ENCODE results near the gene GAL3ST2. TPM values are rescaled to one million over a fixed set of nuclear protein-coding genes. Genes with fewer than 3 reads are reported as not detected.

The GAL3ST2 gene
- total RNA-seq, 4 donors from 2014 or later = 2.7 TPM; not detected in 3

DNA sequence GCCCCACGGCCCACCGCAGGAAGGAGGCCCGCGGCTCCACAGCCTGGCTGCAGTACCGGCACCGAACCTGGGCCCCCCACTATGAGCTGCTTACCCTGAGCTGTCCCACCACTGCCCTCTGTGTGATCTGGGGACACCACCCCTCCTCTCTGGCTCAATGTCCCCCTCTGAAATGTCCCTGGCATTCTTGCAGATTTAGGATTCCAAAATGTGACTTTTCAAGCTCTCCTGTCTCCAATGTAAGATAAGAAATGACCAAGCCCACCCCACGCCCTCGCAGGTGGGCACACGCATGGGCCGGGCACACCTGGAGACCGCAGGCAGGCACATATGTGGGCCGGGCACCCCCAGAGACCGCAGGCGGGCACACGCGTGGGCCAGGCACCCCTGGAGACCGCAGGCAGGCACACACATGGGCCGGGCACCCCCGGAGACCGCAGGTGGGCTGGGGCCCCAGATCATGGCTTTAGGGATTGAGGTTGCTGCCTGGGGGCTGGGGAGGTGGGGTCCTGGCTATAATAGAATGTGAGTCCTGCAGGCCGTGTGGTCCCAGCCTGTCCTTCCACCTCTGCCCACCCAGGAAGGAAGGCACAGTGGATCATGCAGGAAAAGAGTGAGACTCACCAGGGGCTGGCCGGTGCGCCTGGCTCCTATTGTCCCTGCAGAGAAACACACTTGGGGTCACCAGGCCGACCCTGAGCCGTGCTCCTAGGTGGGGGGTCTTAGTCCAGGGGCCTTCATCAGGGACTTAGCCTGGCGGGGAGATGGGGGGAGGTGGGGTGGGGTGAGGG, 74.9 kb downstream of the GAL3ST2 start:
- H3K27ac ChIP-seq (replicated peaks in 1 of 4) = no peak overlapping the region
- no peaks in the 10 kb centered on the region for H3K9me3 ChIP-seq
- peaks cover 0 to 16% (median 6%) of the 10 kb centered on the region in 4 donors for H3K4me1 ChIP-seq
- no peak for DNase-seq (ENCODE audit: extremely low spot score)
- 90% methylated on average over 12 of the region's 26 CpGs for WGBS
- H3K4me3 ChIP-seq = no peak overlapping the region
- H3K36me3 ChIP-seq = no peaks in the 10 kb centered on the region
- H3K27me3 ChIP-seq = no peaks in the 10 kb centered on the region
- TF ChIP-seq POLR2A (IDR thresholded peaks at IDR 0.05; ENCODE audit: low read depth) (no peak), POLR2AphosphoS5 (IDR thresholded peaks at IDR 0.05) (no peak), EP300 (IDR thresholded peaks at IDR 0.05) (no peak)
- TF ChIP-seq, protein P1, sequence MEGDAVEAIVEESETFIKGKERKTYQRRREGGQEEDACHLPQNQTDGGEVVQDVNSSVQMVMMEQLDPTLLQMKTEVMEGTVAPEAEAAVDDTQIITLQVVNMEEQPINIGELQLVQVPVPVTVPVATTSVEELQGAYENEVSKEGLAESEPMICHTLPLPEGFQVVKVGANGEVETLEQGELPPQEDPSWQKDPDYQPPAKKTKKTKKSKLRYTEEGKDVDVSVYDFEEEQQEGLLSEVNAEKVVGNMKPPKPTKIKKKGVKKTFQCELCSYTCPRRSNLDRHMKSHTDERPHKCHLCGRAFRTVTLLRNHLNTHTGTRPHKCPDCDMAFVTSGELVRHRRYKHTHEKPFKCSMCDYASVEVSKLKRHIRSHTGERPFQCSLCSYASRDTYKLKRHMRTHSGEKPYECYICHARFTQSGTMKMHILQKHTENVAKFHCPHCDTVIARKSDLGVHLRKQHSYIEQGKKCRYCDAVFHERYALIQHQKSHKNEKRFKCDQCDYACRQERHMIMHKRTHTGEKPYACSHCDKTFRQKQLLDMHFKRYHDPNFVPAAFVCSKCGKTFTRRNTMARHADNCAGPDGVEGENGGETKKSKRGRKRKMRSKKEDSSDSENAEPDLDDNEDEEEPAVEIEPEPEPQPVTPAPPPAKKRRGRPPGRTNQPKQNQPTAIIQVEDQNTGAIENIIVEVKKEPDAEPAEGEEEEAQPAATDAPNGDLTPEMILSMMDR (IDR thresholded peaks at IDR 0.05) = no peak
- intact Hi-C loops (cut with DNase I) = no loop called here

- 87% methylated on average over 21 of the region's 39 CpGs for WGBS
- Histone ChIP-seq H3K27ac (replicated peaks in 1 of 4) (no peak overlapping the region), H3K4me3 (no peak overlapping the region), H3K9me3 (no peaks in the 10 kb centered on the region), H3K27me3 (no peaks in the 10 kb centered on the region), H3K36me3 (no peaks in the 10 kb centered on the region), H3K4me1 (peaks cover 0 to 16% (median 6%) of the 10 kb centered on the region in 4 donors)
- intact Hi-C loops (cut with DNase I) = no loop called here
- no peak for DNase-seq (ENCODE audit: extremely low spot score)
- TF ChIP-seq, protein P1 (IDR thresholded peaks at IDR 0.05) = no peak
- TF ChIP-seq POLR2A (IDR thresholded peaks at IDR 0.05; ENCODE audit: low read depth) (no peak), EP300 (IDR thresholded peaks at IDR 0.05) (no peak), POLR2AphosphoS5 (IDR thresholded peaks at IDR 0.05) (no peak)
Measured at GRCh38 chr2:241852116-241852980, 75.7 kb downstream of the GAL3ST2 start.

DNA sequence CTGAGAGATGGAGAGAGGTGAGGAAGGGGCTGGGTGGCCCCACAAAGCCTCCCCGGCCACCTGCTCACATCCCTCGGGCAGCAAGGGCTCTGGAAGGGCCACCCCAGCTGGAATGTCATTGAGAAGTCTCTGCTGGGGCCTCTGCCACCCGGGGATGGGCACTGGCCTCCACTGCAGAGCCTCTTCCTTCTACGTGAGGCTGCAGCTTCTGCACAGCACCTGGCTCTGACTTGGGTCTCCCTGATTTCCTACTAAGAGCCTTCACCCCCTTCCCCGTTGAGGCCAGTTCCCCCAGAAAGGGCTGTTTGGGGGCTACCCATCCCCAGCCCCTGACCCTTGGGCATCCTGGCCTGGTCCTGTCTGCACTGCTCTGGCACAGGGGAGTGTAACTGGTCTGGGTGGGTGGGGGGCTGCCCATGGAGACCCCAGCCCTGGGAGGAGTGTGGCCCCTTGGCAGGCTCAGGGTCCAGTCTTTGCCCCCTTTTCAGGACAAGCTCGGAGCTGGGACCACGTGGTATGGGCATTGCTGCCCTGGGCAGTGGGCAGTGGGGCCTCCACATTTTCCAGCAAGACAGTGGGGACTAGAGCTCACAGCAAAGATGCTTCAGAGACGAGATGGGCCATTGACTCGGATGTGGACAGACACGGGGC, 76.5 kb downstream of the GAL3ST2 start:
- no peak overlapping the region for H3K4me3 ChIP-seq
- H3K27ac ChIP-seq (replicated peaks in 1 of 4) = no peak overlapping the region
- no peaks in the 10 kb centered on the region for H3K9me3 ChIP-seq
- 87% methylated on average over 9 of the region's 10 CpGs for WGBS
- TF ChIP-seq POLR2AphosphoS5 (IDR thresholded peaks at IDR 0.05) (no peak), EP300 (IDR thresholded peaks at IDR 0.05) (no peak), POLR2A (IDR thresholded peaks at IDR 0.05; ENCODE audit: low read depth) (no peak)
- TF ChIP-seq, protein P1 (IDR thresholded peaks at IDR 0.05) = no peak
- peaks cover 0 to 16% (median 6%) of the 10 kb centered on the region in 4 donors for H3K4me1 ChIP-seq
- DNase-seq (ENCODE audit: extremely low spot score) = no peak
- H3K36me3 ChIP-seq = no peaks in the 10 kb centered on the region
- H3K27me3 ChIP-seq = no peaks in the 10 kb centered on the region
- intact Hi-C loops (cut with DNase I) = no loop called here

Other genes starting within 250 kb of the GAL3ST2 start
- gene BOK, start 218.1 kb upstream of the GAL3ST2 start, total RNA-seq = 100 to 1,000 TPM in 1 of 4 donors, 10 to 100 TPM in 3; 55.8 to 118 (median 73.7) TPM
- 10 to 100 TPM; 37.0 to 69.8 (median 49.6) TPM for gene THAP4, start 139.7 kb upstream of the GAL3ST2 start, total RNA-seq
- 10 to 100 TPM; 39.1 to 76.0 (median 55.3) TPM for gene ATG4B, start 139.1 kb upstream of the GAL3ST2 start, total RNA-seq
- gene DTYMK, start 90.0 kb upstream of the GAL3ST2 start, total RNA-seq = 10 to 100 TPM in 2 of 4 donors, 1 to 10 TPM in 2; 6.8 to 14.5 (median 10.6) TPM
- 10 to 100 TPM; 28.1 to 43.8 (median 30.3) TPM for gene ING5, start 74.8 kb upstream of the GAL3ST2 start, total RNA-seq
- 10 to 100 TPM; 10.9 to 16.3 (median 11.9) TPM for gene D2HGDH, start 42.2 kb upstream of the GAL3ST2 start, total RNA-seq
- gene NEU4, start 32.4 kb downstream of the GAL3ST2 start, total RNA-seq = 1 to 10 TPM in 2 of 4 donors, not detected in 2; 1.5 to 5.4 TPM
- gene PDCD1, start 82.1 kb downstream of the GAL3ST2 start, total RNA-seq = 1 to 10 TPM in 2 of 4 donors, under 1 TPM in 2; 0.11 to 2.5 (median 1.2) TPM
- gene RTP5, start 92.9 kb downstream of the GAL3ST2 start, total RNA-seq = under 1 TPM in 1 of 4 donors, not detected in 3; 0.17 TPM